ENCODE measurements around the gene CUL4A.

The CUL4A gene

DNA sequence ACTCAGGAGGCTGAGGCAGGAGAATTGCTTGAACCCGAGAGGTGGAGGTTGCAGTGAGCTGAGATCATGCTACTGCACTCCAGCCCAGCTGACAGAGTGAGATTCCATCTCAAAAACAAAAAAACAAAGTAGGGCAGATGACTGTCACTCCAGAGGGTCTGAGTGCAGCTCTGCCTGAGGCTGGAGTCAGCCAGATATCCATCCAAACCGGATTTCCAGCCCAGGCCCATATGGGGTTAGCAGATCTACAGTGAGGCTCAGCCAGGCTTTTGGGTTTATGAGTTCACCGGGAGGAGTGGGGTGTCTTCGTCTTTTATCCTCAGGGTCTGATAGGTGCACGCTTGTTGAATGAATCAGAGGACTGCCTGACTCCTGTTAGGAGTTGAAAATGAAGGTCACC is 106.6 kb downstream of the CUL4A start:
- CTCF ChIA-PET = no interaction called here
- POLR2A ChIA-PET = interaction anchor here (0.6 kb wide), 1 partner anchor 80 kb away, joined by 3 read pairs; no protein-coding TSS in a partner anchor
- no peak for TF ChIP-seq NFRKB (IDR thresholded peaks at IDR 0.05)
- no peak for DNase-seq (ENCODE audit: extremely low spot score)
